Activated T-helper 1 cell treated with Interleukin-2 at 50 U/mL for 16 hours (primary cell): Measurements from ENCODE around the gene KCNMB2.
"Not testable (repeated sequence)": the region's sequence is repeated elsewhere in the genome, so short reads cannot be mapped to it uniquely, and the experiment has no call there.

ENCODE experiments used
- DNase-seq: peaks from one replicate; pipeline ENCODE4 v3.0.0-alpha.2; 2020; ENCODE audit warnings: low read depth

The KCNMB2 gene

DNA sequence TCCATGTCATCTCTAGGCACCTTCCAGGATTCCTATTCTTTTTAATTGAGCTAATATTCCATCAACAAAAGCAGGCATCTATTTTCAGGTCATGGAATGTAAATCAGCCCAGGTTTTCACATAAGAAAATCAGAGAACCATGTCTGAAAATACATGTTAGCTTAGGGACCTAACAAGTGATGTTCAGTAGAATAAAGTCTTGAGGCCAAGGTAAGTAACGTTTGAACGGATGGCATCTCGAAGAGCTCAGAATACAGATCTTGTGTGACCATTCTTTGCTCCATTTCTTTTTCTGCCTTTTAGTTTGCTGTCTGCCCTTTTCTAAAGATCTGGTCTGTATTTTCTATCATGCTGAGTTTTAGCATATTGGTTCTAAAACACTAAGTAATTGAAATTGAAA, 16.5 kb upstream of the KCNMB2 start:
- DNase-seq = no peak

DNA sequence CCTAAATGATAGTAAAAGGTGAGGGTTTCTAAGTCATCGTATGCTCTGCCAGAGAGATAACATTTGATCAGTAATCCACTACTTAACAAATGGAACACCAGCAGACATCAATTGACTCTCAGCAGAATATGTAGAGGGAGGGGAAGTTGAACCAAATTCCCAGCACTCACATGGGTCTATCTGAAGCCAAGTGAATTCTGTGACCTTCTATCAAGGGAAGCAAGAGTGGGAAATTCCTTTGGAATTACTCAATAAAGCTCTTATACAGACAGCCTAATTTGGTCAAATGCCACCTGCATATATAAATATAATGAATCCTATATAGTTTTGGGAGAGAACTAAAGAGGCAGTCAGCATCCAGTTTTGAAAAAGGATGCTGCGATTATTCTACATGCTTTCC, 15.8 kb upstream of the KCNMB2 start:
- no peak for DNase-seq

DNA sequence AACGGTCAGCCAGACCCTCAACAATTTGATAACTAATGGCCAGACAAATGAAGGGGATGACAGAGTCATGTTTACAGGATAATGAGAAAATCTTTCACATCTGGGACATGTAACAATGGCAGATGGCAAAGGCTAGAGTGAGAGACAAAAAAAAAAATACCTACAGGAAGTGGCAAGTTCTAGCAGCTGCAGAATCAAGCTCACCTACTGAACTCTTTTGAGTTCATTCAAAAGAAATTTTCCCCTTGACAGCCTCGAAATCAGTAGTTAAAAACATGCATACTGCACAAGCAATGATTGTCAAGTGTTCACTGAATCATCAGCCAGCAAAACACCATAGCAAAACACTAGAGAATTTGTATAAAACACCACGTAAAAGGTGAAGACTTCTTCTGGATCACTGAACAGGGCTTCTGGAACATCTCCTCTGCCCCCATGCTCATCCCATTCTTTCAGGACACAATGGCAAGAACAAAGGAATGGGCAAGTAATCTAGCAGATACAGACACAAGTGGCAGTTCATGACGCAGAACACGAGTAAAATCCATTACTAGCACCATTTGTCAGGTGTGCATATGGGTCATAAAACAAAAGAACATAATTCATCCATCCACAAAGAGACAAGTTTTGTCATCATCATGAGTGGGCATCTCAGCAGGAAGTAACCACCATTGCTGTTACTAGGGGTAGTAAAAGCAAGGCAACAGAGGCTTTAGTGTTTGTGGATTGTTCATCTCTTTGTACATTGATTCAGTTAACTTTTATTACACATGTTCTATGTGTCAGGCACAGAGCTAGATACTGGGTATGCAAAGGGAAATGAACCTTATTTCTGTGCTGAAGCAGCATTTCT, 13.8 kb upstream of the KCNMB2 start:
- no peak for DNase-seq

DNA sequence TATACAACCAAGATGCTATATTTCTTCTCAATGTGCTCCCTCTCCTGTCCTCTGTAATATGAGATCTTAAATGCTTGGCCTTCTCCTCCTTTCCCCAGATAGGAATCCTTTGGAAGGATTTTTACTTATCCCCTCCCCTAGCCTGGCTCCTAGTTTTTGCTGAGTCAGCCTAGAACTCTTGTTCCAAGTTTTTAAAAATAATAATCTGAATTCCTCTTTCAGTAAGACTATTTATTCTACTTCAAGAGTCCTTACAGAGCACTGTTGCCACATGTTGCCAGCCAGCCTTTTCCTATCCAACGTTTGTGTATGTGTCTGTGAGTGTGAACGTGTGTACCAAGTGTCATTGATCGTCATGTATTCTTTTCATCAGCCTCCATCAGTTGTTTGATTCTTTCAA, 11.0 kb upstream of the KCNMB2 start:
- no peak for DNase-seq

DNA sequence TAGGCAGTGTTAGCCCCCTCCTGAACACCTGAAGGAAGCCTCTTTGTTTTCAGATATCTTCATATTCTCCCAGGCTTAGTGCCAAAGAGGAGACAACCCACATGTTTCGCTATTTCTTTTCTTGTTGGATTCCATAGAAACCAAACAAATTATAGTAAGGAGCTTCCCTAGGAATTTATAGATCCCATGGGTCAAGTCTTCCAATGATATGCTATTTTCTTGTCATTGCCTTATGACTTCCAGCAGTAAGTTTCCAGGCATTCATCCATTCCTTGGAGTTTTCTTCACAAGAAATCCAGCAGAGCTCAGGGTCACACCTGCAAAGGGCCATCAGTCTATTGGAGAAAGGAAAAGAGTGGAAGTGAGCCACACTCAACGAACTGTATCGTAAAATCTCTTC, 9.9 kb upstream of the KCNMB2 start:
- no peak for DNase-seq

DNA sequence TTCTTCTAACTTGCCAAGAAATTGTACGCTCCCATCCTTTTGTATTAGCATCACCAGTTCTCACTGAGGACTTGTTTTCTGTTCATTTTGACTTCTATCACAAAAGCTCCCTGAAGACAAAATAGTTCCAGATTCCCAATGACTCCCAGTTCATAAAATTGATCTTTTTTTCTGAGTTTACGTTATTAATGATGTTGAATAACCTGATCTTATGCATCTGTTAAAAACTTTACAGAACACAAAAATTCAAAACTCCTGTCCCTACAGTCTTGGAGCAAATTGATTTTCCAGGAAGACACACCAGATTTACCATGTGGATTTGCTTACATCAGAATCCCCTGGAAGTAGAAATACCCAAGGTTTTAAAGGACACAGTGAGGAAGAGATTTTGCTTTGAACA, 8.3 kb upstream of the KCNMB2 start:
- no peak for DNase-seq

DNA sequence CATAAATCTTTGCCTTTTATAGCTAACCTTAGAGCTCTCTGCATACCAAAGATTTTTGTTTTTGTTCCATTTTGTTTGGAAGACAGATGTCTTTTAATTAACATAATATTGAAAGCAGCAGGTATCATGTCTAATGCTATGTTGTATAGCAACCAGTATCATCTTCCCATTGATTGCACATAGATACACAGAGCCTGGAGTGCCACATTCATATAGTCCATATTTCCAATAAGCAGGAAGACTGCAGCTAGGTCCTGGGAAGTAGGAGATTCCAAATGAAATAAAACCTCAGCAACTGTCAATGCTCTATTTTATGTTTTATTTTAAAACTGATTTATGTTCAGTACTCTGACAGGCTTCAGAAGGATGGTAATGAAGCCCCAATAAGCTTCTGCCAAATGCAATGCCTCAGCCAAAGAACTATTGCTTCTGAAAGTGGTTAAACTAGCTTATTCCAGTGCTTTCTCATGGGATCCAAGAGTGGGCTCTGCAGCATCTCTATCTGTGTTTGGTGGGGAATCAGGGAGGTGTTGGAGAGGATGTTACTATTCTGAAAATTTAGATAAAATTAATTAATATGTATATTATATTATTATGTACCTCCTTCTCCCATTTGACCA, 6.5 kb upstream of the KCNMB2 start:
- DNase-seq = no peak

DNA sequence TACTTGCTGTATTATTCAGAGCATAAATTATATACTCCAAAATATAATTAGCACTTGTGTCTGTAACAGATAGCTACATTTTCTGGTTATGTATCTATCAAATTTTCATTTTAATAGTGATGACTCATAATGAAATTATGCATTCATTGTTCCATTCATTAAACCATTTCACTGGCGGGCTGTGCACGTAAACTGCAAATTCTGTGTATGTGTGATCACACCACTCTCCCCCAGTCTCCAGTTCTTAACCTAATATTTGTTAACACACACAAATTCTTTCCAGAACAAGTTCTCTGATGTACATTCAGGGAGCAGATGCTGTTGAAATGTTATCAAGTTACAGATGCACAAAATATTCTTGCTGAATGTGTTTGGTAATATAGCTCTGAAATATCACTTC, 3.8 kb upstream of the KCNMB2 start:
- no peak for DNase-seq

DNA sequence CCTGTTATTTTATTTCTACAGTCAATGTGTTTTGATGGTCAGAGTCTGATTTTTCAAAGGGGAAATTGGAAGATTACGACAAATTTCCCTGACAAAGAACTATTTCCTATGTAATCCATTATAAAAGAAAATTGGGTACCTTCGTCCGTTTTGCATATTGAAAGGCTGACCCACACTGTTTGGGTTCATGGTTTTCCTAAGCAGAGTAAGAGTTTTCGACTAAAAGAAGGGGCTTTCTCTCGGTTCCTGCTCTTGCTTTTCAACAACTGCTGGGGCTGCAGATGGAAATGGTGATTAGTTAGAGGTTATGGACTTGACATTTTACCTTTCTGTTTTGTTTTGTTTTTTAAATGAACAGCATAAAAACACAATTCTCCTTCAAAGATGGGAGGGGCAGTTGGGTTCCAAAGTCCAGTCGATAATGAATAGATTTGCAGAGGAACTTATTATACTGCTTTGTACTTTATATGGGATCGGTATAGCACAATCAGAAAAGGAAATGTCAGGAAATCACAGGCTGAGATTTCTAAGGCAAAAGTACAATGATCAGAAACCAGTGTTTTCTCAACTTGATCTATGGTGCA, 978 bp downstream of the KCNMB2 start:
- no peak for DNase-seq

DNA sequence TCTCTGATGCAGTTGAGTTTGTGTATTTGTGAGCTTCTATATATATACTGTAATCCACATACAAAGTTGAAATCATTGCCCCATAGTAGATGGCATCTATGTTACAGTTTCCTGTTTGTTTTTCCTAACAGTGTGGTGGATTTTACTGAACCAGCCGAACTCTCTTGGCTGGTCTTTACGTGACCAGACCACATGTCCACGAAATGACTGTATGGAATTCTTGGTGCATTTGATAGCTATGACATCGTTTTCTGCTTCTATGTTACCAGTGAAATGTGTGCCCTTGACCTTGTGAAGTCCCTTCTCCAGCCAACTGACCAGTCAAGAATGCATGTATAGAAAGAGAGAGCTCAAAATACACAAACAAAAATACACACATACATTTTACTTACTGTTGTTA, 1.8 kb downstream of the KCNMB2 start:
- DNase-seq = no peak

DNA sequence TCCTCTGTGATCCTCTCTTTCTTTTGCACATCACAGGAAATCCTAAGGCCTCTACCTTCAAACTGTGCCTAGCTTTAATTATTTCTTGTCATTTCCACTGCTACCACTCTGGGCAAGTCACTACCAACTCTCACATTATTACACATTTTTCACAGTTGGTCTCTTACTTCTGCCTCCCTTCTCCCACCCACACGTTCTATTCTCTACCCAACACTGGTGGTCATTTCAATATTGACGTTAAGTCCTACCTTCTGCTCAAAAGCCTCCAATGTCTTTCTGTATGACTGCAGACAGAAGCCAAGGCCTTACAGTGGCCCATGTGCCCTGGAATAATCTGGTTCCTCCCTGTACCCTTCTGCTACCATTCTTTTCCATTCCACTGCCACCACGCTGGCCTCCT, 3.9 kb downstream of the KCNMB2 start:
- no peak for DNase-seq

DNA sequence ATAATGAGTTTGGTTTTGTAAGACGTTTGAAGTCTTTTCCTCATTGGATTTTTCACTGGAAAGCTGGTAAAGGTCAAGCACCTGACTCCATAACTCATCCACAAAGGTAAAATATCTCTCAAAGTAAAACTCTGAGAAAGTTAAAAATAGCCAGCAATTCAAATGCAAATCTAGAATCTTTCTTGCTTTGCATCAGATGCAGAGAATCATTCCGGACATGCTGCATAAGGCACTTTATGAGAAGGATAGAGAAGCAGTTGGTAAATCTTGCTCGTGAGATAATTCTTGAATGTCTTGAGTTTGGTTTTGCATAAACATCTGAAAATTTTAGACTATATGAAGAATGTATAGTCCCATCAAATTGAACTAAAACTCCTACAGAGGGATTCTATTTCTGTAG, 9.1 kb downstream of the KCNMB2 start:
- DNase-seq = no peak

DNA sequence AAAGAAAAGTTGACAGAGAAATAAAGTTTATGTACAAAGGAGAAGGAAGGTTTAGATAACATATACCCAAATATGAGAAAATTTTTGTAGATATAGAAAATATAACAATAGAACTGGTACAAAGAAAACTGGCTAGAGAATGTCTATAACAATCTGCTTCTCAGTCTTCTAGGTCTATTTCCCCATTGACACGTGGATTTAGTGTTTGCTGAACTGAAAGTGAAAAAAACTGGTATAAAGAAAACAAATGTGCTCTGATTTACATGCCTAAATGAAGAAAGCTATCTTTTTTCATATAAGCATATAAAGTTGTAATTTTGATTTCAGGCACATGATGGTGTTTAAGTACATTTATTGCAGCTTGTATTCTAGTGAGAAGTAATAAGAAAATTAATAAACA, 9.8 kb downstream of the KCNMB2 start:
- no peak for DNase-seq

DNA sequence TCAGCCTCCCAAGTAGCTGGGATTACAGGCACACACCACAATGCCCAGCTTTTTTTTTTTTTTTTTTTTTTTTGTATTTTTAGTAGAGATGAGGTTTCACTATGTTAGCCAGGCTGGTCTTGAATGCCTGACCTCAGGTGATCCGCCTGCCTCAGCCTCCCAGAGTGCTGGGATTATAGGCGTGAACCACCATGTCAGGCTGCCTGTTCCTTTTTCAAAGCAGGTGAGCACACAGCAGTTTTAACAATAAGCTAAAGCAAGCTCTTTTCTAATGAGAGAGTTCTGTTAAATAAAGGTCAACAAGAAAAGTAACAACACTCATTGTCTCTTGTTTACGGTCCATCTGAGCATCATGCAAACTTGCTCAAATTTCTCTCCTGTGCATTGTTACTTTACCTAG, 13.2 kb downstream of the KCNMB2 start:
- DNase-seq = not testable (repeated sequence)

DNA sequence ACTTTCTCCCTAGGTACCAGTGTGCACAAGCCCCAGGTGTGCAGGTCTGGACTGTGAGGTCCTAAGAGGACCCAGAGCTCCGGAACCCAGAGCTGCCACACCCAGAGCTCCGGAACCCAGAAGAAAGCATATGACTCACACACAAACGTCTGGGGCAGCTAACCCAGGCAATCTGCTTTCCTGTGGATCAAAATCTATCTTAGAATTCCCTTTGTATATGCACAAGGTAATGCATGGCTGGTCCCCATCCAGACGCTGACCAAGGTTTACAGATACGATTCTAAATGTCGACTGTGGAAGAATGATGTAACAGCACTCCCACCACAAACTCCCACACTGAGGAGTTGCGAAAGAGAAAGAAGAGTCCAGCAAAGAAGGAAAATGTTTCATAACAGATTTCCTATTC, 15.7 kb downstream of the KCNMB2 start:
- no peak for DNase-seq

DNA sequence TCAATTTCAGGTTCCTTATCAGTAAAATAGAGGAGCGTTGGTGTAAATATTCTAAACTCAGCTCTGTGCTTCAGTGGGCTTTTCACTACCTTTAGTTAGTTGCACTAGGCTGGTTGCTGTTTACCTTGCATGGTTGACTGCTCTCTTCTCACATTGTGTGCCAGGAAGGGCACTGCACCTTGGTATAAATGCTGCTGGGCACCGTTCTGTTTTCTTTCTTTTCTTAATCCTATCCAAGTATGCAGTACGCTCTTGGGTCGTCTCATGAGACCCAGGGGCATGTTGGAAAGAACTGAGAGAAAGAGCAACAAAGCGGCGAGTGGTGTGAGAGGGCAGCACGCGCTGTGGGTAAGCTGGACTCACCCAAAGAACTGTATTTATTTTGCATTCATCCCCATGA, 22.4 kb downstream of the KCNMB2 start:
- no peak for DNase-seq

DNA sequence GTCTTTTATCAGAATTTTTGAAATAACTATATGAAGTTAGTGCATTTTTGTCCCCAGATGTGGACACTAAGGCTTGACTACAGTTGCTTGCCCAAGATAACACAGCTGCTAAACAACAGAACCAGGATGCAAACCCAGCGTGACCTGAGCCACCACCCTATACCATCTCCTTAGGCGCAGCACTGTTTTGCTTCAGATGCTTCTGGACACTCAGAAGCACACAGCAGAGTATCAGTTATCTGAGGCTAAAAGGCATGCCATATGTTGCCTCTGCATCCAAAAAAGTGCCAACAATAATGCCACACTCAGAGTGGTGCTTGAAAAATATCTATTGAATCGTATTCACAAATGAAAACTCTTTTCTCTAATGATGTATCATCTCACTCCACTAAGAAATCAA, 24.5 kb downstream of the KCNMB2 start:
- no peak for DNase-seq

DNA sequence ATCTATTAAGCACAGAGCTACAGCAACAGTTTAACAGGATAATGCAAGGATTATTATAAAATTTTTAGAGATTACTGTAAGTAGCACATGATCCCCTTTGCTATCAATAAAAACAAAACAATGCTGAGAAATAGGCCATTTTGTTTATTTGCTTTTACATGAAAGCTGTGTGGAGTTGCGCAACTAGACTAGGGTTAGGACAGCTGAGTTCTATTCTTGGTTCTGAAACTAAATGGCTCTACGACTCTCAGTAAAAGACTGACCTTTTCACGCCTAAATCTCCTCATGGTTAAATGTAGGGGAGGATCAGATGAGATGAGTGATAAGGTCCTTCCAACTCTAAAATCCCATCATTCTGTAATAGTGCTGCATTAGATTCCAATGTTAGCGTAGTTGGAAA, 25.0 kb downstream of the KCNMB2 start:
- DNase-seq = no peak

DNA sequence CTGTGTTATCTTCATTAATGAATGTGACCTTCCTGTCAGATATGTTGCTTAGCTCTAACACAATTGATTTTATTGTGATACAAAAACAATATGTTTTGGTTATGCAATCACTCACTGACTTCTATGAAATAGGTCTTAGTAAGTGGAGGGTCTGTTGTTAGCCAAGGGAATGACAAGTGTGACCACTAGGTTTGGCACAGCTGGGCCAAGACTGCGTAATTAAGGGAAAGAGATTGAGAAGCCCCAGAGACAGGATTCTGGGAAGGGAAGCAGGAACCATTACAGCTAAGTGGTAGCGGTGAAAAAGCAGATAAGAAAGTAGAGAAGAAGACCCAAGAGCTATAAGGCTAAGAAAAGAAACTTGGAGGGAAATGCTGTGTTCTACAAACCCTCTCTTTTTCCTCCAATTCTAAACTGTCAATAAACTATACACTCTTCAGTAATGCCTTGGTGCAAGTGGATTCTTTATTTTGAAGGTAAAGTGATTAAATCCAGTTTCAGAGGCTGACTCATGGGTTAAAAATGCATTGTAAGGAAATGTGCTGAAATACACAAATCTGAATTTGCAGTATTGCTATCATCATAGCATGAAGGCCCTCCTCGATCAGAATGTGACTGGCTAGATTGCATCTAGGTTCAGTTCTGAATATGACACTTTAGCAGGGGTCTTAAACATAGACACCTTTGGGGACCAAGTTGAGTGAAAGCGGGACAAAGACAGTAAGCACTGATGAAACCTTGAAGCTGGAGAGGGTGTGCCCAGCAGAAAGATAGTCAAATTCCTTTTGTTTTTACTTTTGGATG, 26.1 kb downstream of the KCNMB2 start:
- no peak for DNase-seq

DNA sequence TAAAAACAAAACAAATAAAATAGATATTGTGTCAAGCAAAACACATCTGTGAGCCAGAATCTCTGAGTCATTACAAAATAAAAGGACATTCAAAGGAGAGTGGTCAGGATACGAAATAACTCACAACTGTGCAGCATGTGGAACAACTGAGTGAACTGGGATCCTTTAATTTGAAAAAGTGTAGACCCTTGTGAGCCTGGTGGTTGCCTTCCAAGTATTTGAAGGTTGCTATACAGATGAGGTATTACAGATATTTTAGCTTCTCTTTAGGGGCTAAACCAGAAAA, 26.7 kb downstream of the KCNMB2 start:
- no peak for DNase-seq

DNA sequence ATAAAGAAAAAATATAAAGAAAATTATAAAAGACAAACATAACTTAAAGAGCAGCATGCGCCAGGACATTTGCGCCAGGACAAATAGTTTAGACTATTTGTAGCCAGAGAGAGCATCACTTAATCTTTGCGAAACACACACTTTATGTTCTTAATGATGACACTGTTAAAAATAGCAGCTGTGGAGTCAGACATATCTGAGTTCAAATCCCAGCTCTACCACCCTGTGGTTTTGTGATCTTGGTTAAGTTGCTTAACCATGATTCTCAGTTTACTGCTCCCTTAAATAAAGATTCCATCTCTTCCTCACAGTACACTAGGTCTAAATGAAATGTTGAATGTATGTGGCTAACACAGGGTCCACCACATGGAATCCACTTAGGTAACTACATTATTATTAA, 31.4 kb downstream of the KCNMB2 start:
- no peak for DNase-seq

DNA sequence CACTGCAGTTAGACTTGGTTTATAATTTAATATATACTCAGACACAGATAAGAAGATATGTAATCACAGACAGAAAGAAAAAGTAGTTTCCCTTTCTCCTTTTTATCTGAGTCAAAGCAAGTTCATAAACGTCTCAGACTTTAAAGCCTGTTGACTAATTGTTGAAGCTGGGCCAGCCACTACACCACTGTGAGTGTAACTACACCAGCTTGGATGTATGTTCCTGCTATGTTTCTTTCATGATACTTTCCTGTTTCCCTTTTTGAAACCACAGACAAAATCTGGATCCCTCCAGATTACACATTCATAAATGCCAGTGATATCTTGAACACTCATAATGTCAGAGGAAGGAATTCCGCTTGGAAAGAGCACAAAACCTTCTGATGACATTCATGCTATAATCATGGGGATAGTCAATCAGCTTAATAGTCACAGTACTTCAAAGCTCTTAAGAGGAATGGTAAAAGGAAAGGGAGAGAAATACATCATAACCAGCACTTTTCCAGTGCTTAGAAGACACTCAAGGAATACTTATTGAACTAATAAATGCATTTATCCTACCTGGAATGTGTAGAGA, 32.0 kb downstream of the KCNMB2 start:
- no peak for DNase-seq

DNA sequence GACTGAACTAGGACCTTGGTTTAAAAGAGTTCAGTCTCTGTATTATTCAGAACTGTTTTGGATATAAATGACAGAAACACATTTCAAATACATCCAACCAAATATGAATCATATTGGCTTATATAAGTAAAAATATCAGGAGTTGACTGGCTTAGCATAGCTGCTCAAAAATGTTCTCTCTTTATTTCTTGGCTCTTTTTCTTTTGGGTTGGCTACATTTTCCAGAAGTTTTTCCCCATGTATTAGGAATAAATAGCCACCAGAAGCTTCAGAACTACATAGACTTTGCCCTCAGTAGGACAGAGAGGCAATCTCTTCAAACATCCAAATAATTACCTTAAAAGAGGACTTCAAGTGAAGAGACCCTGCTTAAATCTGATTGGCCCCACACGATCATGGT, 32.7 kb downstream of the KCNMB2 start:
- no peak for DNase-seq
